ENCODE measurements around the gene TAF1B. TPM values are rescaled to one million over a fixed set of nuclear protein-coding genes. Genes with fewer than 3 reads are reported as not detected.

The TAF1B gene
- total and polyA plus RNA-seq, 10 of the 15 experiments (the other 5 are each of a cell fraction or from before 2014, with no cell fraction given) = 8.1 to 18.3 (median 12.4) TPM

GRCh38 chr2:9918275-9918674 is 75.0 kb downstream of the TAF1B start:
- Histone ChIP-seq H2AFZ (ENCODE audit: control insufficient read depth, low read depth, low read length) (no peak overlapping the region), H3K27ac (ENCODE audit: control insufficient read depth, insufficient read depth) (no peak overlapping the region), H4K20me1 (ENCODE audit: control insufficient read depth, insufficient read depth) (no peaks in the 10 kb centered on the region), H3K9me3 (replicated peaks; ENCODE audit: control insufficient read depth, insufficient read depth, low read length) (no peaks in the 10 kb centered on the region), H3K4me1 (ENCODE audit: control insufficient read depth, insufficient read depth, low read length) (peaks cover 9% of the 10 kb centered on the region), H3K4me2 (ENCODE audit: control insufficient read depth, insufficient read depth) (no peak overlapping the region), H3K4me3 (no peak overlapping the region), H3K36me3 (ENCODE audit: control insufficient read depth in 2 of 2, insufficient read depth in 2 of 2, low read length in 1 of 2) (peaks cover 0 to 2% of the 10 kb centered on the region in 2 experiments), H3K27me3 (replicated peaks in 1 of 2; ENCODE audit: control insufficient read depth in 2 of 2, insufficient read depth in 2 of 2, low read length in 1 of 2) (no peaks in the 10 kb centered on the region), H3K9ac (ENCODE audit: control insufficient read depth, insufficient read depth, low read length) (no peak overlapping the region), H3K79me2 (ENCODE audit: control insufficient read depth, insufficient read depth, low read length) (no peaks in the 10 kb centered on the region)
- SMC1A ChIA-PET (ENCODE audit: uncharacterized antibody, unreplicated experiment) = no interaction called here
- 96% methylated on average over 2 of the region's 2 CpGs for WGBS (ENCODE audit: insufficient coverage, insufficient replicate concordance, low lambda C conversion rate, missing lambda C conversion rate)
- POLR2A ChIA-PET = no interaction called here
- CTCF ChIA-PET = no interaction called here
- ATAC-seq (no peak), FAIRE-seq (no peak), DNase-seq (ENCODE audit: low read depth, low spot score) (no peak)
- TF ChIP-seq IRF4 (IDR thresholded peaks at IDR 0.05; ENCODE audit: low read depth, low read length) = no peak
- TF ChIP-seq HDAC2 (IDR thresholded peaks at IDR 0.05) = no peak
- in situ Hi-C loops (cut with MboI) = no loop called here
- RAD21 ChIA-PET (ENCODE audit: unreplicated experiment) = no interaction called here
- intact Hi-C loops (cut with micrococcal nuclease; ENCODE audit: unreplicated experiment) = no loop called here
- BruUV-seq (replicated peaks) = no TSS peak

GRCh38 chr2:9919512-9919911 is 76.2 kb downstream of the TAF1B start:
- Histone ChIP-seq H3K79me2 (ENCODE audit: control insufficient read depth, insufficient read depth, low read length) (no peaks in the 10 kb centered on the region), H3K4me2 (ENCODE audit: control insufficient read depth, insufficient read depth) (no peak overlapping the region), H2AFZ (ENCODE audit: control insufficient read depth, low read depth, low read length) (no peak overlapping the region), H3K9me3 (replicated peaks; ENCODE audit: control insufficient read depth, insufficient read depth, low read length) (no peaks in the 10 kb centered on the region), H4K20me1 (ENCODE audit: control insufficient read depth, insufficient read depth) (no peaks in the 10 kb centered on the region), H3K4me1 (ENCODE audit: control insufficient read depth, insufficient read depth, low read length) (peaks cover 4% of the 10 kb centered on the region), H3K9ac (ENCODE audit: control insufficient read depth, insufficient read depth, low read length) (no peak overlapping the region), H3K4me3 (no peak overlapping the region), H3K36me3 (ENCODE audit: control insufficient read depth in 2 of 2, insufficient read depth in 2 of 2, low read length in 1 of 2) (no peaks in the 10 kb centered on the region; a peak in 2 of 4 replicates), H3K27me3 (replicated peaks in 1 of 2; ENCODE audit: control insufficient read depth in 2 of 2, insufficient read depth in 2 of 2, low read length in 1 of 2) (no peaks in the 10 kb centered on the region), H3K27ac (ENCODE audit: control insufficient read depth, insufficient read depth) (no peak overlapping the region)
- DNase-seq (ENCODE audit: low read depth, low spot score) (no peak), ATAC-seq (no peak), FAIRE-seq (no peak)
- CTCF ChIA-PET = interaction anchor here (0.5 kb wide), 1 partner anchor 152 kb away, joined by 3 read pairs; no protein-coding TSS in a partner anchor
- intact Hi-C loops (cut with micrococcal nuclease; ENCODE audit: unreplicated experiment) = no loop called here
- POLR2A ChIA-PET = no interaction called here
- RAD21 ChIA-PET (ENCODE audit: unreplicated experiment) = no interaction called here
- SMC1A ChIA-PET (ENCODE audit: uncharacterized antibody, unreplicated experiment) = interaction anchor here (1.0 kb wide), 1 partner anchor 9 kb away, joined by 5 read pairs; no protein-coding TSS in a partner anchor
- in situ Hi-C loops (cut with MboI) = no loop called here
- WGBS (ENCODE audit: insufficient coverage, insufficient replicate concordance, low lambda C conversion rate, missing lambda C conversion rate) = 64% methylated on average over 3 of the region's 3 CpGs
- no TSS peak for BruUV-seq (replicated peaks)
- TF ChIP-seq CBX5 (IDR thresholded peaks at IDR 0.05; ENCODE audit: low read depth) (no peak), JUND (IDR thresholded peaks at IDR 0.05; ENCODE audit: low read depth, low read length) (no peak), EP300 (IDR thresholded peaks at IDR 0.05; ENCODE audit: borderline replicate concordance in 1 of 2, control insufficient read depth in 1 of 2, low read depth in 2 of 2, low read length in 2 of 2) (no peak), HDAC2 (IDR thresholded peaks at IDR 0.05) (no peak), CEBPB (IDR thresholded peaks at IDR 0.05; ENCODE audit: borderline replicate concordance in 1 of 2, low read depth in 2 of 2, low read length in 2 of 2) (no peak), NBN (IDR thresholded peaks at IDR 0.05) (no peak), ZNF384 (IDR thresholded peaks at IDR 0.05; ENCODE audit: borderline replicate concordance, low read depth, low read length) (no peak), ZNF592 (IDR thresholded peaks at IDR 0.05) (no peak), EED (IDR thresholded peaks at IDR 0.05; ENCODE audit: low read depth) (no peak), CHD1 (IDR thresholded peaks at IDR 0.05; ENCODE audit: low read depth, low read length) (no peak), ZNF217 (IDR thresholded peaks at IDR 0.05) (no peak), MTA2 (IDR thresholded peaks at IDR 0.05; ENCODE audit: low read depth) (no peak), TCF12 (IDR thresholded peaks at IDR 0.05; ENCODE audit: low read depth, low read length) (no peak)
- TF ChIP-seq, protein P1, sequence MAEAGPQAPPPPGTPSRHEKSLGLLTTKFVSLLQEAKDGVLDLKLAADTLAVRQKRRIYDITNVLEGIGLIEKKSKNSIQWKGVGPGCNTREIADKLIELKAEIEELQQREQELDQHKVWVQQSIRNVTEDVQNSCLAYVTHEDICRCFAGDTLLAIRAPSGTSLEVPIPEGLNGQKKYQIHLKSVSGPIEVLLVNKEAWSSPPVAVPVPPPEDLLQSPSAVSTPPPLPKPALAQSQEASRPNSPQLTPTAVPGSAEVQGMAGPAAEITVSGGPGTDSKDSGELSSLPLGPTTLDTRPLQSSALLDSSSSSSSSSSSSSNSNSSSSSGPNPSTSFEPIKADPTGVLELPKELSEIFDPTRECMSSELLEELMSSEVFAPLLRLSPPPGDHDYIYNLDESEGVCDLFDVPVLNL (IDR thresholded peaks at IDR 0.05; ENCODE audit: low read depth, low read length) = no peak

All from GM12878 (cell line).